HepG2 (cell line): ENCODE measurements around the gene PSMB8. TPM values are rescaled to one million over a fixed set of nuclear protein-coding genes. Genes with fewer than 3 reads are reported as not detected.
"Not testable (repeated sequence)": the region's sequence is repeated elsewhere in the genome, so short reads cannot be mapped to it uniquely, and the experiment has no call there.

Experiments
- ATAC-seq: fragments of 200-7000 bp; cut with Tn5 transposase; 3 replicates; pipeline ENCODE4 v1.9.1; 2020; ENCODE audit warnings: mild to moderate bottlenecking, moderate library complexity
- BruUV-seq: library from RNA; stranded (reverse); fragments of 400-500 nt; replicated peaks from 2 replicates; lab custom pipeline; 2021; lab: Mats Ljungman, UMichigan
- CTCF ChIA-PET: fragments of 300-600 bp; formaldehyde crosslinking; extraction: SDS; loops from one replicate; lab custom pipeline; 2021; ENCODE audit warnings: low total read pairs, inconsistent platforms, low intra/inter-chr PET ratio; lab: Yijun Ruan, JAX
- POLR2A ChIA-PET: fragments of 350-600 bp; sonication (Branson Sonifier 250); formaldehyde crosslinking; loops from one replicate; lab custom pipeline; 2020; ENCODE audit warnings: antibody characterized with exemption, inconsistent platforms; lab: Yijun Ruan, JAX
- DNase-seq: peaks from one replicate; pipeline ENCODE4 v3.0.0-alpha.2; 2015; ENCODE audit warnings: low spot score
- FAIRE-seq: peaks from 3 replicates; lab custom pipeline; 2011; peaks lifted over from hg19 to GRCh38; lab: Jason Lieb, UNC
- H2AFZ ChIP-seq: one replicate; pipeline ENCODE4 v1.6.1; 2011; ENCODE audit warnings: low read length, inconsistent platforms
- H3K27ac ChIP-seq: fragments of 300-600 bp; 3 replicates; pipeline ENCODE4 v1.8.0; 2011; ENCODE audit warnings: mixed run types, mild to moderate bottlenecking, mixed read lengths, low read length, inconsistent platforms; ENCODE audit not compliant: insufficient read depth; ENCODE audit errors: extremely low read length
- H3K27me3 ChIP-seq, 2 experiments: fragments of 200-600 bp in 1 of 2; 2 replicates in 1 of 2; 3 replicates in 1 of 2; pipeline versions ENCODE4 v1.6.0 to v1.8.0; 2011; ENCODE audit warnings: low read length in 2 of 2, mild to moderate bottlenecking in 2 of 2, moderate library complexity in 2 of 2, inconsistent platforms in 1 of 2; ENCODE audit not compliant: insufficient read depth in 2 of 2, control insufficient read depth in 1 of 2
- H3K36me3 ChIP-seq, 2 experiments: fragments of 200-600 bp in 1 of 2; replicated peaks in 1 of 2; 2 replicates in 1 of 2; 3 replicates in 1 of 2; pipeline versions ENCODE4 v1.5.1 to v1.8.0; 2011; ENCODE audit warnings: low read length in 2 of 2, inconsistent platforms in 1 of 2; ENCODE audit not compliant: insufficient read depth in 2 of 2, control insufficient read depth in 1 of 2
- H3K4me1 ChIP-seq: 2 replicates; pipeline ENCODE4 v1.5.1; 2012; ENCODE audit warnings: low read length, inconsistent platforms; ENCODE audit not compliant: insufficient read depth
- H3K4me2 ChIP-seq: 2 replicates; pipeline ENCODE4 v1.6.0; 2011; ENCODE audit warnings: low read depth, low read length, inconsistent platforms
- H3K4me3 ChIP-seq, 3 experiments: fragments of 200-600 bp in 1 of 3; sonication (generic), shearing (Covaris generic) in 1 of 3; replicated peaks in 1 of 3; 2 replicates each; pipeline ENCODE4 v1.5.1; 2011 to 2016; ENCODE audit warnings: low read length in 3 of 3, inconsistent platforms in 2 of 3, low read depth in 2 of 3, mild to moderate bottlenecking in 2 of 3, control low read depth in 1 of 3, mixed read lengths in 1 of 3; ENCODE audit not compliant: insufficient read depth in 1 of 3
- H3K79me2 ChIP-seq: one replicate; pipeline ENCODE4 v1.6.1; 2011; ENCODE audit warnings: low read length, inconsistent platforms; ENCODE audit not compliant: insufficient read depth
- H3K9ac ChIP-seq: 2 replicates; pipeline ENCODE4 v1.6.0; 2011; ENCODE audit warnings: mild to moderate bottlenecking, low read depth, low read length, inconsistent platforms; ENCODE audit not compliant: insufficient read depth
- H3K9me3 ChIP-seq: 2 replicates; pipeline ENCODE4 v1.5.1; 2012; ENCODE audit warnings: mild to moderate bottlenecking, low read length
- H4K20me1 ChIP-seq: 2 replicates; pipeline ENCODE4 v1.6.0; 2011; ENCODE audit warnings: inconsistent platforms, mild to moderate bottlenecking, low read length, moderate library complexity; ENCODE audit not compliant: insufficient read depth
- HNRNPLL ChIP-seq: fragments of 200-400 bp; formaldehyde crosslinking; IDR thresholded peaks from 2 replicates; pipeline ENCODE4 v1.6.1; 2017; ENCODE audit warnings: mild to moderate bottlenecking, low read depth, low read length; ENCODE audit not compliant: poor library complexity, severe bottlenecking
- IRF2 ChIP-seq: IDR thresholded peaks from 2 replicates; pipeline ENCODE4 v1.6.1; 2018; ENCODE audit warnings: missing genetic modification reagents, missing compliant biosample characterization
- NCOA1 ChIP-seq: sonication (generic); formaldehyde crosslinking; IDR thresholded peaks from 2 replicates; pipeline ENCODE4 v1.9.0; 2021; ENCODE audit warnings: missing genetic modification reagents
- ZFP36 ChIP-seq: fragments of 150-350 bp; IDR thresholded peaks from 2 replicates; pipeline ENCODE4 v1.6.1; 2018; ENCODE audit warnings: borderline replicate concordance, low read length, low read depth; ENCODE audit not compliant: partially characterized antibody
- WGBS: methylation state at CpG from one replicate; pipeline ENCODE4 v1.1.6; 2017; ENCODE audit warnings: low lambda C conversion rate; 5-methylcytosine and 5-hydroxymethylcytosine counted together
- in situ Hi-C: cut with HindIII; loops from 2 replicates; pipeline ENCODE4 v1.10.0; 2017; ENCODE audit warnings: low pct_unique_long_range_greater_than_20kb; ENCODE audit not compliant: extremely low pct_ligation_motif_present
- intact Hi-C: fragments of 100-400 bp; cut with micrococcal nuclease; formaldehyde crosslinking; loops from one replicate; pipeline ENCODE4 v1.10.0; 2022; ENCODE audit not compliant: unreplicated experiment
- polyA plus RNA-seq, 8 experiments: library from polyadenylated mRNA; depleted of rRNA in 3 of 8; stranded (reverse) in 7 of 8; unstranded in 1 of 8; fragments of >200 nt; fragmentation: Illumina TruSeq in 4 of 8; extraction: Trizol in 4 of 8; gene quantifications; 2 replicates each; pipeline versions ENCODE4 v1.2.1 to v1.2.3, GENCODE V29; 2011 to 2016; ENCODE audit warnings: low read depth in 4 of 8, missing spikeins in 1 of 8, mixed read lengths in 1 of 8; ENCODE audit not compliant: insufficient read depth in 1 of 8
- total RNA-seq, 5 experiments: library from RNA; depleted of rRNA; stranded (reverse); fragments of >200 nt; fragmentation: Illumina TruSeq; extraction: Trizol; gene quantifications; 2 replicates each; pipeline ENCODE4 v1.2.3, GENCODE V29; 2016; ENCODE audit warnings: low read depth in 1 of 5

PSMB8 gene
- total and polyA plus RNA-seq, 2 of the 13 experiments (the other 11 are each of a cell fraction or from before 2014, with no cell fraction given) = 30.7 to 64.7 TPM

- no peak for TF ChIP-seq ZFP36
- in situ Hi-C loops (no loop called here), intact Hi-C loops (no loop called here)
- CTCF ChIA-PET = interaction anchor here (1.3 kb wide), 1 partner anchor 102 kb away, joined by 3 read pairs; no protein-coding TSS in a partner anchor
- FAIRE-seq (no peak), ATAC-seq (no peak), DNase-seq (no peak)
- Histone ChIP-seq H3K27me3 (peaks cover 0 to 34% of the 10 kb centered on the region in 2 experiments; a peak in 2 of 5 replicates), H3K9me3 (no peaks in the 10 kb centered on the region), H3K4me3 (no peak overlapping the region), H3K36me3 (no peaks in the 10 kb centered on the region), H3K4me2 (no peak overlapping the region), H2AFZ (no peak overlapping the region), H4K20me1 (no peaks in the 10 kb centered on the region), H3K27ac (no peak overlapping the region), H3K4me1 (no peaks in the 10 kb centered on the region), H3K9ac (no peak overlapping the region), H3K79me2 (no peaks in the 10 kb centered on the region)
- POLR2A ChIA-PET = no interaction called here
- 11% methylated on average over 1 of the region's 1 CpG for WGBS
- BruUV-seq = no TSS peak
Measured at GRCh38 chr6:32882879-32883250, 39.0 kb upstream of the PSMB8 start.

GRCh38 chr6:32880962-32881361 is 37.1 kb upstream of the PSMB8 start:
- FAIRE-seq, H3K4me1 ChIP-seq, intact Hi-C loops, H3K27ac ChIP-seq, H3K36me3 ChIP-seq, H4K20me1 ChIP-seq, POLR2A ChIA-PET, H3K4me3 ChIP-seq, CTCF ChIA-PET, ATAC-seq, H3K9ac ChIP-seq, H3K9me3 ChIP-seq, H3K79me2 ChIP-seq, in situ Hi-C loops, BruUV-seq, DNase-seq, H2AFZ ChIP-seq, H3K4me2 ChIP-seq: not testable (repeated sequence)
- H3K27me3 ChIP-seq = peaks cover 0 to 21% of the 10 kb centered on the region in 2 experiments; a peak in 1 of 5 replicates
- 39% methylated on average over 3 of the region's 3 CpGs for WGBS

GRCh38 chr6:32879691-32880090 is 35.8 kb upstream of the PSMB8 start:
- Histone ChIP-seq H3K27me3 (peaks cover 0 to 21% of the 10 kb centered on the region in 2 experiments; a peak in 1 of 5 replicates), H3K79me2 (no peaks in the 10 kb centered on the region), H2AFZ (no peak overlapping the region), H3K9ac (no peak overlapping the region), H3K36me3 (no peaks in the 10 kb centered on the region), H3K4me1 (no peaks in the 10 kb centered on the region), H3K27ac (no peak overlapping the region), H4K20me1 (no peaks in the 10 kb centered on the region), H3K4me3 (no peak overlapping the region), H3K9me3 (no peaks in the 10 kb centered on the region), H3K4me2 (no peak overlapping the region)
- TF ChIP-seq NCOA1 (CRISPR knock-in tag) = no peak
- peak; percentile 19 for TF ChIP-seq HNRNPLL
- TF ChIP-seq IRF2 (CRISPR knock-in tag) = no peak
- BruUV-seq = no TSS peak
- DNase-seq (no peak), ATAC-seq (no peak), FAIRE-seq (no peak)
- intact Hi-C loops (no loop called here), in situ Hi-C loops (no loop called here)
- ChIA-PET CTCF (no interaction called here), POLR2A (no interaction called here)
- 73% methylated on average over 35 of the region's 35 CpGs for WGBS
